CD4-positive, alpha-beta T cell treated with Interleukin-6 at 100 ng/mL for 8 hours (primary cell): Measurements from ENCODE around the gene MTOR.

Experiments used
- DNase-seq: peaks from one replicate; pipeline ENCODE4 v3.0.0-alpha.2; 2020; ENCODE audit warnings: mixed read lengths, low spot score

The MTOR gene

GRCh38 chr1:11150326-11150725 lies 112.0 kb downstream of the MTOR start:
- no peak for DNase-seq

GRCh38 chr1:11147197-11147770 lies 115.1 kb downstream of the MTOR start:
- DNase-seq: no peak

- no peak for DNase-seq
These were observed 116.6 kb downstream of the MTOR start for GRCh38 chr1:11145741-11146140.

- DNase-seq: no peak
These were observed 117.6 kb downstream of the MTOR start for GRCh38 chr1:11144570-11145256.

GRCh38 chr1:11143907-11144306 lies 118.4 kb downstream of the MTOR start:
- no peak for DNase-seq

GRCh38 chr1:11143401-11143800 lies 119.0 kb downstream of the MTOR start:
- DNase-seq: no peak

GRCh38 chr1:11142618-11143391 lies 119.5 kb downstream of the MTOR start:
- no peak for DNase-seq

- no peak for DNase-seq
These were observed 123.4 kb downstream of the MTOR start for GRCh38 chr1:11138952-11139351.

- no peak for DNase-seq
These were observed 124.3 kb downstream of the MTOR start for GRCh38 chr1:11138029-11138428.

- no peak for DNase-seq
These were observed 127.5 kb downstream of the MTOR start for GRCh38 chr1:11134898-11135266.

- DNase-seq: no peak
These were observed 128.0 kb downstream of the MTOR start for GRCh38 chr1:11134251-11134897.

- DNase-seq: no peak
These were observed 129.6 kb downstream of the MTOR start for GRCh38 chr1:11132563-11133293.

- DNase-seq: no peak
These were observed 130.5 kb downstream of the MTOR start for GRCh38 chr1:11131816-11132215.

- DNase-seq: no peak
These were observed 131.9 kb downstream of the MTOR start for GRCh38 chr1:11130406-11130805.

GRCh38 chr1:11129649-11130390 lies 132.5 kb downstream of the MTOR start:
- no peak for DNase-seq

- no peak for DNase-seq
These were observed 135.8 kb downstream of the MTOR start for GRCh38 chr1:11126569-11126968.

GRCh38 chr1:11125931-11126330 lies 136.4 kb downstream of the MTOR start:
- DNase-seq: no peak

- no peak for DNase-seq
These were observed 137.4 kb downstream of the MTOR start for GRCh38 chr1:11124965-11125364.

GRCh38 chr1:11116318-11116717 lies 146.0 kb downstream of the MTOR start:
- no peak for DNase-seq

- DNase-seq: no peak
These were observed 147.4 kb downstream of the MTOR start for GRCh38 chr1:11114966-11115365.

GRCh38 chr1:11109047-11109760 lies 153.1 kb downstream of the MTOR start:
- no peak for DNase-seq
